NCI-H1694 (cell line): ENCODE data around the gene CSRP1.

ENCODE experiments used
- DNase-seq: peaks from one replicate; lab custom pipeline; 2025; lab: John Stamatoyannopoulos, UW

CSRP1 gene

GRCh38 chr1:201513498-201514243 is 6.7 kb upstream of the CSRP1 start:
- no peak for DNase-seq

- DNase-seq, result no peak
These were observed 5.1 kb upstream of the CSRP1 start for GRCh38 chr1:201511941-201512539.

- no peak for DNase-seq
These were observed 4.5 kb upstream of the CSRP1 start for GRCh38 chr1:201511396-201511940.

- DNase-seq, result no peak
These were observed 3.8 kb upstream of the CSRP1 start for GRCh38 chr1:201510734-201511133.

GRCh38 chr1:201509601-201510374 is 2.9 kb upstream of the CSRP1 start:
- no peak for DNase-seq

- DNase-seq, result no peak
These were observed 1.9 kb upstream of the CSRP1 start for GRCh38 chr1:201508809-201509208.

- no peak for DNase-seq
These were observed 395 bp upstream of the CSRP1 start for GRCh38 chr1:201507360-201507675.

GRCh38 chr1:201506092-201506491 is 831 bp downstream of the CSRP1 start:
- DNase-seq, result no peak

GRCh38 chr1:201505503-201505890 is 1.4 kb downstream of the CSRP1 start:
- no peak for DNase-seq

- DNase-seq, result no peak
These were observed 2.0 kb downstream of the CSRP1 start for GRCh38 chr1:201504799-201505502.

GRCh38 chr1:201504179-201504631 is 2.7 kb downstream of the CSRP1 start:
- DNase-seq, result no peak

GRCh38 chr1:201503397-201504176 is 3.3 kb downstream of the CSRP1 start:
- DNase-seq, result no peak

GRCh38 chr1:201502511-201502857 is 4.4 kb downstream of the CSRP1 start:
- DNase-seq, result no peak

GRCh38 chr1:201501812-201502510 is 5.0 kb downstream of the CSRP1 start:
- no peak for DNase-seq

GRCh38 chr1:201501144-201501543 is 5.8 kb downstream of the CSRP1 start:
- no peak for DNase-seq

- no peak for DNase-seq
These were observed 6.2 kb downstream of the CSRP1 start for GRCh38 chr1:201500670-201501120.

GRCh38 chr1:201499795-201500669 is 6.9 kb downstream of the CSRP1 start:
- DNase-seq, result no peak

GRCh38 chr1:201499191-201499590 is 7.7 kb downstream of the CSRP1 start:
- DNase-seq, result no peak

- DNase-seq, result no peak
These were observed 8.3 kb downstream of the CSRP1 start for GRCh38 chr1:201498621-201499020.
